Activated T-cell treated with anti-CD3 and anti-CD28 coated beads for 24 hours (primary cell): ENCODE data around the gene KDM7A.
"Not testable (repeated sequence)": the region's sequence is repeated elsewhere in the genome, so short reads cannot be mapped to it uniquely, and the experiment has no call there.

Source experiments
- DNase-seq: peaks from one replicate; pipeline ENCODE4 v3.0.0-alpha.2; 2020; ENCODE audit warnings: low read depth

Gene KDM7A

DNA sequence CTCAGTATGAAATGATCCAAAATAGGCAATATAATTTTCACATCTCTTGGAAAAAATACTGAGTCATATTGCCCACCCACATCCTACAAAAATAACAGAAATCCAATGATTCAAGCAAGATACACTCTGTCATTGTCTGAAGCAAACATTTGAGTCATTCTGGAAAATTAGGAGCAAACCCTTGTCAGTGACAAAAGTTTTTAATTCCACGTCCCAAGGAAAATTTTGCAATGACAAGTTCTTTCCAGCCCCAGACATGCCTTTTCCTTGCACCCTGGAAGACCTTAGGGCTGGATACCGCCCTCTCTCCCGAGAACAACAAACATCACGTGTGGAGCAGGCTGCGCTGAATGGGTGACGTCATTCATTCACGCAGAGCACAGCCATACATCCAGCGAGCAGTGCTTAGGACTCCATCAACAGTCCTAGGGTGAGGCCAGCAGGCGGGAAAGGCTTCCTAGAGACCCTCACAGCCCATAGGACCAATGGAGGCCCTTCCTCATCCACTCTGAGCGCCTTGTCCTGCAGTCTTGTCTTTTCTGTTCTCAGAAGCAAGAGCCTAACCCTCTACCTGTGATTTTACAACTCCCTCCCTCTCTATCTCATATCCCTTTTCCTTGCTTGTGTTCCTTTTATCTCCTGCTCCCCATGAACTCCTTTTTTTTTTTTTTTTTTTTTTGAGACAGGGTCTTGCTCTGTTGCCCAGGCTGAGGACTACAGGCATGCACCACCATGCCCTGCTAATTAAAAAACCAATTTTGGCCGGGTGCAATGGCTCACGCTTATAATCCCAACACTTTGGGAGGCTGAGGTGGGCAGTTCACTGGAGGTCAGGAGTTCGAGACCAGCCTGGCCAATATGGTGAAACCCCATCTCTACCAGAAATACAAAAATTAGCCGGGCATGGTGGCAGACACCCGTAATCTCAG, 23.5 kb upstream of the KDM7A start:
- no peak for DNase-seq

DNA sequence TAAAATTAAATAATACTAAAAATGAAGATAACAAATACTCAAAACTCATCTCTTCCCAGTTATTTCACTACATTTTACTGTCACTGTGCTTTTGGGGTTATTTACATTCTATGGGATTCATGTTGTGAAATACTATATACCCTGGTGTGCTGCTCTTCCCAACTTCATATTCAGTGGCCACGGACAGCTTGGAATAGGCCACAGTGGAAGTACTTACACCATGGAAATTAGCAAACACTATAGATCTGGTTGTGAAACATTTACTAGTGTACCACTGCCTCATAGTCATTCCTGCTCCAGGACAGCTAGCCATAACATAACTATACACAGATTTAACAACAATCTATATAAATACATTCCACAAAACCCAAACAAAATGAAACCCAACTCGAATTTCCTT, 21.2 kb upstream of the KDM7A start:
- no peak for DNase-seq

DNA sequence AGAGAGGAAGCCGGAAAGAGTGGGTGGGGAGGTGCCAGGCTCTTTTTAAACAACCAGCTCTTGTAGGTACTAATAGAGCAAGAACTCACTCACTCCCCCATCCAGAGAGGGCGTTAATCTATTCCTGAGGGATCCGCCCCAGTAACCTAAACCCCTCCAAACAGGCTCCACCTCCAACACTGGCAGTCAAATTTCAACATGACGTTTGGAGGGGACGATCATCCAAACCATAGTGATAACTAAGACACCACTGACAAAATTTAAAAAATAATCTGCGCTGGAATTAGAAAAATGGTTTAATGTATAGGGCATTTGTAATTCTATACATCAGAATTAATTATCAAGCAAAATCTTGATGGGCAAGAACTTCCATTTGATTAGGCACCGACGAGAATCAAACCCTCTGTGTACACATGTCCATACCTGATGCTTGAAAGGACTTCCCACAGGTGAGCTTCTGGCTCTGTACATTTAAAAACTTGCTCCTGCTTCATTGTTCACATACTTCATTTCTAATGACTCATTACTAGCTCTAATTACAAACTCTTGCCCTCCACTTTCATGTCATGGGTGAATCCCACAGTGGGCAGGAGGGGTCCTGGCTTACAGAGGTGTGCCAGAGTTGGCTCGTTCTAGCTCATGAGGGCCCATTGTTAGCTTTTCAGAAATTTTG, 20.6 kb upstream of the KDM7A start:
- DNase-seq: no peak

DNA sequence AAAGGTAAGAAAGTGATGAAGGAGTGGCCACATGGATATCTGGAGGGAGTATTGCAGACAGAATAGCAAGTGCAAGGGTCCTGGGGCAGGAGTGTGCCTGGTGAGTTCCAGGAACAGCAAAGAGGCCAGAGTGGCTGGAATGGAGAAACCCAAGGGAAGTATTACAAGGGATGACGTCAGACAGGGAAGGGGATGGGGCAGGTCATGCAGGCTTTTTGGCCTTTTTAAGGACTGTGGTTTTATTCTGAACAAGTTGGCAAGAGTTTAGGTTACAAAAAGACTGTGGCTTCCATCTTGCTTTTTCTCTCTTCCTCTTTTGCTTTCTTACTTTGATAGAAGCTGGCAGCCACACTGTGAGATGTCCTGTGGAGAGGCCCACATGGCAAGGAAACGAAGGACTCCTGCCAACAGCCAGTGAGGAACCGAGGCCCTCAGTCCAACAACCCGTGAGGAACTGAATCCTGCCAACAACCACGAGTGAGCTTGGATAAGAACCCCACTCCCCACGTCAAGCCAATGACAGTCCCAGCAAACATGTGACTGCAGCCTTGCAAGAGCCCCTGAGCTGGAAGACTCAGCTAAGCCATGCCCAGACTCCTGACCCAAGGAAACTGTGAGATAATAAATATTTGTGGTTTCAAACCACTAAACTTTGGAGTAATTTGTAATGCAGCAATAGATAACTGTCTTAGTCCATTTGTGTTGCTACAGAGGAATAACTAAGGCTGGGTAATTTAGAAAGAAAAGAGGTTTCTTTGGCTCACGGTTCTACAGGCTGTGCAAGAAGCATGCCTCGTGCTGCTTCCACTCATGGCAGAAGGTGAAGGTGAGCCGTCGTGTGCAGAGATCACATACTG, 19.8 kb upstream of the KDM7A start:
- no peak for DNase-seq

DNA sequence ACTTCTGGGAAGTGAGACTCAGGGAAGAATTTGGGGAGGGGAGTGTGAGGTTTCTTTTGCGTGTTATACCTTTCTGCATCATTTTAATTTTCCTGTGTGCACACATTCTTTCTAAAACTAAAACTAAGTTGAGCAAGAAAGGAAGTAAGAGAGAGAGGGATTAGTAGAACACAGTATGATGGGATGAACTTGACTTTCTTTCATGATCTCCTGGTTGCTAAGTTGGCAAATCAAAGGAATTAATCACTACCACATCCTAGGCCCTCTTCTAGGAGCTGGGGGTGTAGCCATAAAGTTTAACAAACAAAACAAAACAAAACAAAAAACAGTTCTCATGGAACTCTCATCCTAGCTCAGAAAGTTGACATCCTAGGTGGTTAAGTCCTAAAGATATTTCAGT, 19.1 kb upstream of the KDM7A start:
- DNase-seq: no peak

DNA sequence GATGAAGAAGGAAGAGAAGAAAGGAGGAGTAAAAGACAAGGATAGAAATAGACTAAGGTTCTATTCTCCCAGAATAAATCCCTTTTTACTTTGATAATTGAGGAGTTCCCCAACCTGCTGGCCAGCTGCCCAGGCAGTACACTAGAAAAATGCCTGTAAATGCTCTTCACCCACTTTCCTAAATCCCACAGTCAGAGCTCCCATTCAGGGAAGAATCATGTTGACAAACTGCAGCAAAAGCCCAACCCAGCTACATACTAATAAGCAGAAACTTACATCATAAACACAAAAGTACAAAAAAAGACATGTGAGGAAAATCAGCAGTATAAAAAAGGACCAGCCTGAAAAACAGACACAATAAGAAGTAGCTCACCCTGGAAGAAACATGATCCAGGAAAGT, 15.8 kb upstream of the KDM7A start:
- no peak for DNase-seq

DNA sequence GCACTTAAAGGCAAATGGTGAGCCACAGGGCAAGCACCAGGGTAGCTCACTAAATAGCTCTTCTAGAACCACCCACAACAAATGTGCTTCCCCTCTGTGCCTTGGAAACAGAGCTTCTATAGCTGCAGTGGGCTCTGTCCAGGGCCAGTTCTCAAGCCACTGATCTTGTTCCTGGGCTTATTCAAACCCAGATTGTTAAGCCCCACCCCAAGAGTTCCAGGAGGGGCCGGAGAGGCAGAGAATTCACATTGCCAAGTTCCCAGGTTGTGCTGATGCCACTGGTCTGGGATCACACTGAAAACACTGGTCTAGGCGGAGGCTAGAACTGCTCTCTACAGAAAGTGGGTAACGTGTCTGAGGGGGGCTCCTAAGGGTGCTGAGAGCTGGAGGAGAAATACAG, 15.4 kb upstream of the KDM7A start:
- no peak for DNase-seq

DNA sequence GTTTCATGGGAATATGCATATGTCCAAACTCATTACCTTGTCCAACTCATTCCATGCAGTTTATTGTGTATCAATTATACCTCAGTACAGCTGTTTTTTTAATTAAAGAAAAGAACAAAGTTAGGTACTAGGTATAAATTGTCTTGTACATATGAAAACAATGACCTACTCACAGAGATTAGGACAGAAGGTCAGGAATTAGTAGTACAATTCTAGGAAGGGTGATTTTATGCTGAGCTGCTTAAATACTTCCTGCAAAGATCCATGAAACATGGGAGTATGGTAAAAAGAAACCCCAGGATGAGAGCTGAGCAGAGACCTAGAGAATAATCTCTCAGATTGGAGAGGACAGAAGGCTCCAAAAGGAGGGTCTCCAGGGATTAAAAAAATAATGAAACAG, 13.8 kb upstream of the KDM7A start:
- DNase-seq: no peak

DNA sequence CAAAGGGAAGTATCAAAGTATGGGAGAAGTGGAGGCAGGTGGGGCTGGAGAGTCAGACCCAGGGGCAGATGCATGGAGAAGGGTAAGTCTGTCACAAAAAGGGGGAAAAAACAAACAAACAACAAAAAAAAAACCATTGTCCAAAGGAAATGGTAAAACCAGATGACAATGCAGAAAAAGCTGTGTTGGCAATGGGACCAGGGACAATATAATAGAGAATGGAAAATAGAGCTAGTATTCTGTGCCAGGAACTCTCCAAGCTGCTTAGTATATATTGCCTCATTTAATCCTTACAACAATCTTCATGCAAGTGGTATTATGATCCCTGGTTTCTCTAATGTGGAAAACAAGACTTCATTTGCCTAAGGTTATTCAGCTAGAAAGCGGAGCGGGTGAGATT, 13.1 kb upstream of the KDM7A start:
- DNase-seq: no peak

DNA sequence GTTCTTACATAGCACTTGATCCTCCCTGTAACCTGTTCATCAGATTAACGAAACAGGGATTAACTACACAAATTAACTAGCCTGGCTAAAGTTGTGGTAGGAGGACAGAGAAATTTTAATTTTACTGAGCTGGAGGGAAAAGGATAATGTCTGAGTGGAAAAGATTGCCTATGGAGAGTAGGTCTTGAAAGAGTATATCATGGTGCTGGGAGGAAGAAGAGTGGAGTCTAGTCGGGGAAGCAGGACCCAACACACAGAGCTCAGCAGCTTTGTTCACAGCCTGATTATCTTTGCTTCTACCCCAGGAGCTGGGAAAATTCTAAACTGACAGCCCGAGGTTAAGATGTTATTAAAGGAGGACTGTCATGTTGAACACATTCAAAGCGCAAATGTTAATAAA, 6.1 kb upstream of the KDM7A start:
- DNase-seq: no peak

DNA sequence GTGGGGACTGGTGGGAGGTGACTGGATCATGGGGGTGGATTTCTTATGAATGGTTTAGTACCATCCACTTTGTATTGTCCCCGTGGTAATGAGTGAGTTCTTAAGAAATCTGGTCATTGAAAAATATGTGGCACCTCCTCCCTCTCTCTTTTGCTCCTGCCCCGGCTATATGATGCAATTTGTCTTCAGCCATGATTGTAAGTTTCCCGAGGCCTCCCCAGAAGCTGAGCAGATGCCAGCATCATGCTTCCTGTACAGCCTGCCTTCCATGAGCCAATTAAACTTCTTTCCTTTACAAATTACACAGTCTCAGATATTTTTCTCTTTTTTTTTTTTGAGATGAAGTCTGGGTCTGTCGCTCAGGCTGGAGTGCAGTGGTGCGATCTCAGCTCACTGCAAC, 2.6 kb upstream of the KDM7A start:
- no peak for DNase-seq

DNA sequence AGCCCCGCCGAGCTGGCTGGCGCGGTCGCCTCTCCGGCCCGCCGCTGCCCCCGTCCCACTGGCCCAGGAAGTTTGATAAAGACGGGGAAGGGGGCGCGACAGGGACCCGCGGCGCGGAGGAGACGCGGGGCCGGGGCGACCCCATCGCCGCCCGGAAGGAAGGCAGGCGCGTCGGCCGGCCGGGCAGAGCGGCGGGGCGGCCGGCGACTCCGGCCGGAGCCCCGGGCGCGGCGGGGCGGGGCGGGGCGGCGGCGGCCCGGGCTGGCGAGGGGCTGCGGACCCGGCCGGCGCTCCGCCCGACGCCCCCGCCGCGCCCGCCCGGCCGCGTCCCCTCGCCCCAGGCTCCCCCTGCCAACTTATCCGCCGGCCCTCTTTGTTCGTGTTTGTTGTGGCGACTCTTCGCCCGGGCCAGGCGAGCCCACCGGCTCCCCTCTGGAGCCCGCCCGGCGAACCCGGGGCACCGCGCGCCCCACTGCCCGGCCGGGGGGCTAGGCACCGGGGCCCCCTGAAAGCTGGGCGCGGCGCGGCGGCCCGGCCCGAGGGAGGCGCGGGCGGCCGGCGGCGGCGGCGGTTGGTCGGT, 571 bp downstream of the KDM7A start:
- DNase-seq: no peak

DNA sequence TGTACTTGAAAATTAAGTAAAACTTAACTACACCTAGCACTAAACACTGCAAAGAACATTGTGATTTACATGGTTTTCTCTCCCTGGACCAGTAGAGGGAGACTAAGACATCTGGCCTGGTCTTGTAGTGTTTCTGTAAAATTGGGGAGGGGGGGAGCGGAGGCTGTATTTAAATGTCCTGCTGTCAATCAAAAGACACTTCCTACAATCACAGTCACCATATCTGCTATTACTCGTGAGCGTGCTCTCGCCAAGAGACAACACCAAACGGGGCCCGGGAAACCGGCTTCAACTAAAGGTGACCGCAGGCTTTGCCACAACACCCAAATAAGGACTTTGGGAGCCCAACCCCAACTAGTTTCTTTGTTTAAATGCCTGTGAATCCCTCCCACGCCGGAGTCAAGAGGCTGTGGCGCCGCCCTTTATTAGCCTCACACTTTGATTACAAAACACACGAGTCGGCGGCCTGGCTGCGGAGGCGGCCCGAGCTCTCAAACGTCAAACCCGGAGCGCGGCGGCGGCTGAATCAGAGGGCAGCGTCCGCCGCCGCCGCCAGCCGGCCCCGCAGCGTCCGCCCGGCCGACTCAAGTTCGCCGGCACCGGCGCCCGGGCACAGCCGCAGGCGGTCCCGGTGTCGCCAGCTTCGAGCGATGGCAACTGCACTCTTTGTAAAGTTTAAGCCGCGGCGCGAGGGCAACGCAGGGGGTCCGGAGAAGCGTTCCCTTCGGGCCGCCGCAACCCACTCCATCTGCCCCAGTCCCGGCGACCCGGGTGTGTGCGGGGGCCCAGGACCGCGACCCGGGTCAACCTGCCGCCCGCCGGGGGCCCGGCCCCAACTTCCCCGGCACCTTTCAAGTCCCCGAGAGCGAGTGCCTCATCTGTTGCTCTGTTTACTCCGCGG, 1.3 kb downstream of the KDM7A start:
- DNase-seq: peak; percentile 79

DNA sequence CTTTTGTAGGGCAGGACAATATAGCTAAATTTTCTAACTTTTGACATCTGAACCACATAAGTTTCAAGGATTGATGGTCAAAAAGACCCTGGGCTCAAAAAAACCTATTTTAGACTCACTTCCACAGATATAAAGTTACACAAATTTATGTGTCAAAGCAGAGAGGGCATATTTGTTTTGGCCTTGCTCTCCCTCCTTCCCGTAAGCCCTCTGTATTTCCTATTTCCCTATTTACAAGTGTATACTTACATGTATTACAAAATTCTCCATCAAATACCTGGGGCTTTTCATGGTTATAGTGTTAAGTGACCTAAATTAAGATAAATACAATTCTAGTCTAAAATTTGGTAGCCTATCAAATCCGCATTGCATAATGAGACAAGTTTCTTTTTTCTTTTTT, 2.6 kb downstream of the KDM7A start:
- DNase-seq: no peak

DNA sequence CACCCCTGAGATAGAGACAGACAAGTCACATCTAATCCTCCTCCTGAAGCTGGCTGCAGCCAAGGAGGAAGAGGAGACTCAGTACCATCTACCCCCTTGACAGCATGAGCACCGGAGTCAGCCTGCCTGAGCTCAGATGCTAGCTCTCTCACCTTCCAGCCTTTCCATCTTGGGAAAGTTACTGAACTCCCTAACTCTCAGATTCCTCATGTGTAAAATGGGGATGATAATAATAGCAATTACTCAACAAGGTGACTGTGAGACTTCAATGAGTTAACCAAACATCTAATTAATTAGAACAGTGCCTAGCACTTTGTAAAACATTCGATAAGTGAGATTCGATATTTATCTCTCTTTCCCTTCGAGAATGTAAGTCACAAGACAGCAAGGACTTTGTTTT, 6.4 kb downstream of the KDM7A start:
- DNase-seq: no peak

DNA sequence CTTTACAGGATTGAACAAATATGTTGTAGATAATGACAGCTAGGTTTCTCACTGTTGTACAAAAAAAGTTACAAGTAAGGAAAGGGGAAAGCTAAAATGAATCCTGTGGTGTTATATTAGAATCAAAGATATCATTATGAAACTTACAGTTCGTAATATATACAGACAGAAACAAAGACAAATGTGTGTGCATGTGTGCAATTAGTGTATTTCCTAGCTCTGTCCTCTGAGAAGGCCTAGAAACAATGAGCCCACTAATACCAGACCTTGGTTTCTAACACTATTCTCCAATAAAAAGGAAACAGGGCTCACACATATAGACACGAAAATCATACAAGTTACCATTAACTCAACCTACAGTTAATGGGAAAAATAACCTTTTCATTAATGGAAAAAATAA, 8.0 kb downstream of the KDM7A start:
- no peak for DNase-seq

DNA sequence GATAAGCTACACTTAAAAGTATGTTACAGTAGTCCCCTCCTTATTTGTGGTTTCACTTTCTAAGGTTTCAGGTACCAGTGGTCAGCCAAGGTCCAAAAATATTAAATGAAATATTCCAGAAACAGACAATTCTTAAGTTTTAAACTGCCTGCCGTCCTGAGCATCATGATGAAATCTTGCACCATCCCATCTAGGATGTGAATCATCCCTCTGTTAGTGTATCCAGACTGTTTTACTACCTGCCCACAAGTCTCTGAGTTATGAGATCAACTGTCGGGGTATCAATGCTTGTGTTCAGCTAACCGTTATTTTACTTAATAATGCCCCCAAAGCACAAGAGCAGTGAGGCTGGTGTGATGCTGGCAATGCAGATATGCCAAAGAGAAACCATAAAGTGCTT, 11.4 kb downstream of the KDM7A start:
- DNase-seq: no peak

DNA sequence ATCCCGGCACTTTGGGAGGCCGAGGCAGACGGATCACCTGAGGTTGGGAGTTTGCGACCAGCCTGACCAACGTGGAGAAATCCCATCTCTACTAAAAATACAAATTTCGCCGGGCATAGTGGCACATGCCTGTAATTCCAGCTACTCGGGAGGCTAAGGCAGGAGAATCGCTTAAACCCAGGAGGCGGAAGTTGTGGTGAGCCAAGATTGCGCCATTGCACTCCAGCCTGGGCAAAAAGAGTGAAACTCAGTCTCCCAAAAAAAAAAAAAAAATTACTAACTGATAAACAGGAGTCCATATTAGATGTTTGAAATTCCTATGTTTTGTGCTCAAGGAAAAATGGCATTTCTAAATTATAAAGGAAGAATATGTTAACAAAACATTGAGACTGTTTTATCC, 14.7 kb downstream of the KDM7A start:
- DNase-seq: not testable (repeated sequence)

DNA sequence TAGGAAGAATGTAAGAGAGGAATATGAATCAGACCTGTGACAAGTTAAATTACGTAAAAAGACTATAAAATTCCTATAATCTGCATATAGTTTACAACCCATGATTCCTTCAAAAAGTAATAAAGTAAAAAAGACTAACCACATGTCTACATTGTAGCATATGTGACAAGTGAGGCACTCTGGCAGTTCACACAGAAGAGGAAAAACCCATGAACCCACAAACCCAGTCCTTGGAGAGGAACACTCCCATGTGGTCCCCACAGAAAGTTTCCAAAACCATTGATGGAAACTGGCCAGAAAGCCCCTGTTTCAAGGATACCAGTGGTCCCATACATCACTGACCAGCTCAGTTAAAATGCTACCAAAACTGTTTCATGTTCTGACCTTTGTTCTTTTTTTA, 15.7 kb downstream of the KDM7A start:
- DNase-seq: no peak

DNA sequence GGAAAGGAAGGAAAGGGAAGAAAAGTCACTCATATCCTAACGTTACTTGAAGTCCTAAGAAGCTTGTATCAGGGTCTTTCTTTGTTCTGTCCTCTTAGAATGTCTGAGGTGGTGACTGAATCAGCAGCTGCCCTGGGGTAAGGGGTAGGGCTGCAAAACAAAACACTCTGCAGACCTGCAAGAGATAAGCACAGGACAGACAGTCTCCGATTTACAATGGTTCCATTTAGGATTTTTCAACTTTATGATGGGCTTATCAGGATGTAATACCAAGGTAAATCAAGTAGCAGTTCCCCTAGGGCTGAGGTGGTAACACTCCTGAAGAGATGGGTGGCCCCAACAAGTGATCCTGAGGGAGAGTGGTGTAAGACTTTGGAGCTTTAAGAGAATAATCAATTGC, 16.5 kb downstream of the KDM7A start:
- no peak for DNase-seq

DNA sequence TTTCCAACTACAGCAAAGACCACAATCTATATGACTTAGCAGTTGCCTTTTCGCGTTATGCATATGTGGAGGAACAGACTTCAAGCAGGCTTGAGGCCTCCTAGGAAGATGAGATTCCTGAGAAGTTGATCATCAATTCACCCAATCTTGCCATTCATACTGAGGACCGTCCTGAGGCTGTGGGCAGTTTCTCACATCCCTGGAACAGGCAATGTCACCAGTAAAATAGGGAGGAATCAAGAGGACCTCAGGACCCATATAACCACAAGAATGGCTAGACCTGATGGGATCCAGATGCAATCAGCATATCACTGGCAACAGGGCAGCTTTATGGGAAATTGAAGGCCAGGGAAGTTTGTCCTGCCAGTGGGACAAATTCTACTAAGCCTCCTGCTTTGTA, 17.3 kb downstream of the KDM7A start:
- no peak for DNase-seq
